ENCODE results near the gene GPR18.
"Not testable (repeated sequence)": the region's sequence is repeated elsewhere in the genome, so short reads cannot be mapped to it uniquely, and the experiment has no call there.

The GPR18 gene

GRCh38 chr13:99265821-99266426 lies 7.7 kb upstream of the GPR18 start:
- FAIRE-seq: peak; percentile 90

- no peak for FAIRE-seq
These were observed 7.1 kb upstream of the GPR18 start for GRCh38 chr13:99265162-99265800.

DNA sequence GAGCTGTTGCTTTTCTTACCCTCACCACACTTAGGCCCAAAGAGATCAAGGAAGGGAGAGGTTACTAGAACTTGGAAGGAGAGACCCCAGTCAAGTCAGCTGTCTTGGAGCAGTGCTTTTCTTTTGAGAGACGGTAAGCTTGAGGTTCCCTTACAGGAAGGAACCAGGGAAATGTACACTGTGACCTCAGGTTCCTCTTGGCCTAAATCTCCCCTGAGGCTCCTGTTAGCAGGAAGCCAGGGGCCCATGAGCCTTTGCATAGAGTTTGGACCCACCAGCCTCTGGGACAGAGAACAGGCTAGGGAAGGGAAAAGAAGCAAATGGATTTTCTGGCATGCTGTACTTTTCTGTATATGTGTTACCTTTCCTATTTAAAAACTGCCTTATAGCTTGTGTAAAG lies 5.9 kb upstream of the GPR18 start:
- FAIRE-seq: no peak

GRCh38 chr13:99263126-99263785 lies 5.1 kb upstream of the GPR18 start:
- no peak for FAIRE-seq

- FAIRE-seq: no peak
These were observed 2.9 kb upstream of the GPR18 start for GRCh38 chr13:99261059-99261458.

GRCh38 chr13:99260216-99260615 lies 2.0 kb upstream of the GPR18 start:
- FAIRE-seq: no peak

- peak; percentile 31 for FAIRE-seq
These were observed 767 bp upstream of the GPR18 start for GRCh38 chr13:99258946-99259345.

DNA sequence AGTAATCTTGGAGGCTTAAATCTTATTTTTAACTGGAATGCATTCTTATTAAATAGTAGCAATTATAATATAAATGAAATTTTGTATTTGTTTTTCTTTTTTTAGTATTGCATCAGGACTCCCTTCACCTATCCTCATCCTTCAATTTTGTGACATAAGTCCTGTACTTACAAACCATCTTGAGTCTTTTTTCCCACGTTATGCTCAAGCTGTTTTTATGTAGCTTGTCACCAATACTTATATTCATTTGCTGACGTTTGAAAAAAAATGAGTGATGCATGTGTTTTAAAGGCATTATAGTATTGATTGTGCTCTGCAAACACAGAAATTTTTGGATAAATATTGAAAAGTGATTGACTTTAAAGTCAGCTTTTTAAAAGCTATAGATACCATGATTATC lies 888 bp downstream of the GPR18 start:
- no peak for FAIRE-seq

DNA sequence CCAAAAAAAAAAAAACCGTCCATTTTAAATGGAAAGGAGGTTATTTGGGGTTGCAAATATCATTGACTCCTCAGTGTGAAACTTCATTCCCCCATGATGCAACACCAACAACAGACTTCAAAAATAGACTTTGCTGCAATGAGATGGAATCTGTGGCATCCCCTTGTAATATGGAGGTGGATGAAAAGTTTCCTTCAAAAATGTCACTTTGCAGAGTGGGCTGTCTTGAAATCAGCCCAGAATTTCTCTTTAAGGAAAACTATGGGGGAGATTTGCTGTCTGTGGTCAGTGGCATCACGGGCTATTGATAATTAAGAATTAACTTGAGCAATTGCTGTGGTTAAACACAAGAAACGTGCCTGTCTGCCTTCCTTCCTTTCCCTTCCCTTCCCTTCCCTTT lies 1.5 kb downstream of the GPR18 start:
- FAIRE-seq: no peak

- FAIRE-seq: no peak
These were observed 1.9 kb downstream of the GPR18 start for GRCh38 chr13:99256283-99256682.

GRCh38 chr13:99255271-99255670 lies 2.9 kb downstream of the GPR18 start:
- no peak for FAIRE-seq

GRCh38 chr13:99254830-99255229 lies 3.3 kb downstream of the GPR18 start:
- no peak for FAIRE-seq

DNA sequence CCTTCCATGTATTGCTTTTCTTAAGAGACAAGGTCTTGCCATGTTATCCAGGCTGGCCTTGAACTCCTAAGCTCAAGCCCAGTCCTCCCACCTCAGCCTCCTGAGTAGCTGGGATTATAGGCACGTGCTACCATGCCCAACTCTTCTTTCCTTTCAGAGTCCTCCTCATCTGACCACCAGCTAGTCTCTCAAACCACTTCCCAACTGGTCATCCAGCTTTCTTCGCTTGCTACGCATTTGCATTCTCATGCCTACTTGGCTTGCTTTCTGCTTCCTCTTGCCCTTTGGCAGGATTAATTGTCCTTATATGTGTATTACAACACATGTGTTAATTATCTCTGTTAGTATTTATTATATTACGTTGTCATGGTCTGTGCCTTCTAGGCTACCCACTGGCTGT lies 6.3 kb downstream of the GPR18 start:
- no peak for FAIRE-seq

- no peak for FAIRE-seq
These were observed 7.0 kb downstream of the GPR18 start for GRCh38 chr13:99250982-99251825.

- not testable (repeated sequence) for FAIRE-seq
These were observed 8.6 kb downstream of the GPR18 start for GRCh38 chr13:99249606-99250005.

- not testable (repeated sequence) for FAIRE-seq
These were observed 9.0 kb downstream of the GPR18 start for GRCh38 chr13:99249178-99249577.

- FAIRE-seq: no peak
These were observed 12.1 kb downstream of the GPR18 start for GRCh38 chr13:99246100-99246499.

GRCh38 chr13:99237981-99238662 lies 20.1 kb downstream of the GPR18 start:
- FAIRE-seq: no peak

DNA sequence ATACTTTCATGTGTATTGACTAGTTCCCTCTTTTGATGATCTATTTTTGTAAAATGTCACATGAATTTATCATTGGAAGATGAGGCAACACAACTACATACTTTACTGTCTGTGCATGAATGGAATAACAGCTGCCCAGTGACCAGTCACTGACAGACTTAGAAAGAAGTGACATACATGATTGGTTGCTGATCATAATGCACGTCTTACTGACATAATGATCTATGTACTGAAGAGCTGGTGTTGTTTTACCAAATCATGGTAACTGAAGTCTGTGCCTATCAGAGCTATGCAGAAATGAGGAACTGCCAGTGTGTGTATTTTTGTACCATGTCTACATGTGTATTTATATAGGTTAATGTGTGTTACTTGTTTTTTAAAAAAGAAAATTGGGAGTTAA lies 26.5 kb downstream of the GPR18 start:
- no peak for FAIRE-seq

DNA sequence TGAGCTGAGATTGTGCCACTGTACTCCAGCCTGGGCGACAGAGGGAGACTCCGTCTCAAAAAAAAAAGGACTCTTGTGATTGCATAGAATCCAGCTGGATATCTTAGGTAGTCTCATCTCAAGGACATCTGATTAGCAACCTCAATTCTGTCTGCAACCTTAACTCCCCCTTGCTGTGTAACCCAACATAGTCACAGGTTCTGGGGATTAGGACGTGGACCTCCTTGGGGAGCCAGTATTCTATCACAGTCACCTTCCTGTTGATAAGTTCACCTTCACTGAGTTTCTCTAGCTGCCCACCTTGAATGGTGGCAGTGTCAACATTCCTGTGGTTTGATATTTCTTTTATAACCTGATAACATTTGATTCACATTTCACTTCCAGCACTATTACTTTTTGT lies 27.2 kb downstream of the GPR18 start:
- FAIRE-seq: no peak

DNA sequence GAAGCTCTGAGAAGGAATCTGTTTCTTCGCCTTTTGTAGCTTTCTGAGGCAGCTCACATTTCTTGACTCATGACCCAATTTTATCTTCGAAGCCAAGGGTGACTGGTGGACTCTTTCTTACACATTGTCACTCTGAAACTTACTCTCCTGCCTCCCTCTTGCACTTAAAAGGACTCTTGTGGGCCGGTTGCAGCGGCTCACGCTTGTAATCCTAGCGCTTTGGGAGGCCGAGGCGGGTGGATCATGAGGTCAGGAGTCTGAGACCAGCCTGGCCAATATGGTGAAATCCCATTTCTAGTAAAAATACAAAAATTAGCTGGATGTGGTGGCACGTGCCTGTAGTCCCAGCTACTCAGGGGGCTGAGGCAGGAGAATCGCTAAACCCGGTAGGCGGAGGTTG lies 27.6 kb downstream of the GPR18 start:
- FAIRE-seq: not testable (repeated sequence)

All from colon (tissue), 2 donors.